C4-2B (cell line): ENCODE results near the gene TMEM72.

ENCODE experiments used
- H3K27ac ChIP-seq: fragments of 450-650 bp; 2 replicates; pipeline ENCODE4 v1.5.1; 2017
- ZFX ChIP-seq: fragments of 450-650 bp; IDR thresholded peaks from 2 replicates; pipeline ENCODE4 v1.6.1; 2017
- TF ChIP-seq, protein P1 (sequence below): fragments of 450-650 bp; conservative IDR thresholded peaks from 2 replicates; pipeline ENCODE4 v1.5.1; 2017; ENCODE audit warnings: mild to moderate bottlenecking

Gene TMEM72

GRCh38 chr10:44931621-44932516, 20.7 kb downstream of the TMEM72 start:
- TF ChIP-seq, protein P1, sequence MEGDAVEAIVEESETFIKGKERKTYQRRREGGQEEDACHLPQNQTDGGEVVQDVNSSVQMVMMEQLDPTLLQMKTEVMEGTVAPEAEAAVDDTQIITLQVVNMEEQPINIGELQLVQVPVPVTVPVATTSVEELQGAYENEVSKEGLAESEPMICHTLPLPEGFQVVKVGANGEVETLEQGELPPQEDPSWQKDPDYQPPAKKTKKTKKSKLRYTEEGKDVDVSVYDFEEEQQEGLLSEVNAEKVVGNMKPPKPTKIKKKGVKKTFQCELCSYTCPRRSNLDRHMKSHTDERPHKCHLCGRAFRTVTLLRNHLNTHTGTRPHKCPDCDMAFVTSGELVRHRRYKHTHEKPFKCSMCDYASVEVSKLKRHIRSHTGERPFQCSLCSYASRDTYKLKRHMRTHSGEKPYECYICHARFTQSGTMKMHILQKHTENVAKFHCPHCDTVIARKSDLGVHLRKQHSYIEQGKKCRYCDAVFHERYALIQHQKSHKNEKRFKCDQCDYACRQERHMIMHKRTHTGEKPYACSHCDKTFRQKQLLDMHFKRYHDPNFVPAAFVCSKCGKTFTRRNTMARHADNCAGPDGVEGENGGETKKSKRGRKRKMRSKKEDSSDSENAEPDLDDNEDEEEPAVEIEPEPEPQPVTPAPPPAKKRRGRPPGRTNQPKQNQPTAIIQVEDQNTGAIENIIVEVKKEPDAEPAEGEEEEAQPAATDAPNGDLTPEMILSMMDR: no peak
- no peak for TF ChIP-seq ZFX
- H3K27ac ChIP-seq: no peak overlapping the region

- TF ChIP-seq ZFX: no peak
- TF ChIP-seq, protein P1: peak; percentile 98
- no peak overlapping the region for H3K27ac ChIP-seq
These were observed 21.6 kb downstream of the TMEM72 start for GRCh38 chr10:44932517-44933450.

DNA sequence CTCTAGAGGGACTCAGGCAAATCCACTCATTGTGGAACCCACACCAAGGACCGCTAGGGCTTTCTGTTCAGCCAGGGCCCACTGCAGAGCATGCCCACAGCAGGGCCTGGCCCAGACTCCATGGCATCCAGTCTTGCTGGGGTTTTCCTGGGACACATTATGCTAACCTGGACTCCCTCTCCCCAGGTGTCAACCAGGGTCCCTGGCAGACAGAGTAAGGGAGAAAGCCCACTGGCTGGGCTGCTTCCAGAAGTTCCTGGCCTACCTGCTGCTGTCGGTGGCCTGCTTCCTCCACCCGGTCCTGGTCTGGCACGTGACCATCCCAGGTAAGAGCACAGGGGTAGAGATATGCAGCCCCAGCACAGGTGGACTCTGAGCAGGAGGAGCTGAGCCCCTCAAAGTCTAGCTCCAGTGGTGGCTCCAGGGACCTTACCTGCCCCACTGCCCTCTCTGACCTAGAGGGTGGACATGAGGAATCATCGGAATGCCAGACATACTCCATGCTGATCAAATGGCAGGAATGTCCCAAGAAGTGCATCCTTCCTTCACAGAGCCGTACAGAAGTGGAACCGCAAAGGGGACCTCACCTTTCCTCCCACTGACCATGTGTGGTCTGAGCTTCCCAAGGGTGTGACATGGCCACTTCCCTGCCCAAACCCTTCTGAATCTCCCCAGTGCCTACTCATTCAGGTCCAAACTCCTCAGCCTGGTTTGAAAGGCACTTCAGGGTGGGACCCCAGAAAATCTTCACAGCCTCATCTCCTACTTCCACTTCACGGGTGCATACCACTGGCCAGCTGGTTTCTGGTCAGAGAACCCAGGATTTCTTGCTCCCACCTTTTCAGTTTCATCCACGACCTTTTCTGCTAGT, 22.5 kb downstream of the TMEM72 start:
- H3K27ac ChIP-seq: no peak overlapping the region
- TF ChIP-seq, protein P1: no peak
- no peak for TF ChIP-seq ZFX

GRCh38 chr10:44934416-44935200, 23.5 kb downstream of the TMEM72 start:
- no peak overlapping the region for H3K27ac ChIP-seq

GRCh38 chr10:44935201-44935965, 24.2 kb downstream of the TMEM72 start:
- TF ChIP-seq, protein P1: no peak
- TF ChIP-seq ZFX: no peak
- no peak overlapping the region for H3K27ac ChIP-seq

More at GRCh38 chr10:44934416-44935200, 23.5 kb downstream of the TMEM72 start:
- TF ChIP-seq, protein P1: no peak
- TF ChIP-seq ZFX: no peak

DNA sequence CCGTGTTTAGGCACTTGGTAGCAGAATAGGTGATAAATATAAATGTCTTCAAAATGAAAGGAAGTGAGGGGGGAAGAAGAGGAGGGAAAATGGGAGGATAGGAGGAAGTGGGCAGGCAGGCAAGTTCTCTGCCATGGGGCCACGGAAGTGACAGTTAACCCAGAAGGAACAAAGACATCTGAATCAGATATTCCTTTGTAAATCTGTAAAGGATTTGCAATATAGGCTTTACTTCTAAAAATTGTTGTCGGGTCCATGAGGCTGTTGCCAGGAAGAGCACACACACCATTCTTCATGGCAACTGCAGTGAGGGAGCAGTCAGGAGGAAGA, 24.8 kb downstream of the TMEM72 start:
- no peak overlapping the region for H3K27ac ChIP-seq
- TF ChIP-seq, protein P1: no peak
- TF ChIP-seq ZFX: no peak
